ENCODE data around the gene STBD1.
"Not testable (repeated sequence)": the region's sequence is repeated elsewhere in the genome, so short reads cannot be mapped to it uniquely, and the experiment has no call there.

STBD1 gene

DNA sequence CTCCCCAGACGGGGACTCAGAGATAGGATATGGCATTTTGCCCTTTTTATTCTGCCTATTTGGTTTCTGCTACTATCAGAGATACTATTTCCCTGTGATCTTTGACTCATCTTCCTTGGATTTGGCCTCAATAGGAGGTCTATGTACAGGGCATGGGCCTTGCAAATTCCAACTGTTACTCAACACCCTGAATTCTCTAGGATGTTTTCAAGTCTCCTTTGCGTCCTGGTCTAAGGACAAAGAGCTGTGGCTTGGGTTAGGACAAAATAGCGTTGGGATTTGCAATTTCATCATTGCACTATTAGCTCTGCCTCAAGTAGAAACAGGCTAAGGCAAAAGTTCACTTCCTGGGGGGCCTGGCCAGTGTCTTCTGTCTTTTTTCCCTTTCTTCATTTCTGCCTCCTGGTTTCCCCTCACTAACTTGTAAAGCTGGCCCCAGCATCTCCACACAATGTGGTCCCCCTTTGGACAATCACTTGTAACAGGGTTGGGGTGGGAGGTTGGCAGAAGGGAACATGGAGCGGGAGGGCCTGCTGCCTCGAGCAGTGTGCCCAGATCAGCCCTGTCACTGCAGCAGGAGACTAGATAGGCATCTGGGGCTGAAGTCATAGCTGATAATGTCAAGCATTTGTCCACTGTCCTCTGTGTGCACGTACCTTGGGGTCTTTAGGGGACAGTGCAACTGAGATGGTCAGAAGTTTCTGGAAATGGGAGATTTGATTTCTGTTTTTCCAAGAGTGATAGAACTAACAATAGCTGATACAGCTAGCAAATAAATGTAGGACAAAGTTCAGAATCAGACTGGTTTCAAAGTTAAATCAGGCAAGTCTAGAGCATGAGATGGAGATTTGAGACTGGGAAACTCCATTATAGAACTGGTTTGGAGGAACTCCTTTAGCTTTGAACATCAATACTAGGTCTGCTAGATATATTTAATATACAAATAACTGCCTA is 25.8 kb upstream of the STBD1 start:
- Mint-ChIP-seq H3K36me3 (ENCODE audit: low read depth) (no peaks in the 10 kb centered on the region), H3K4me1 (no peaks in the 10 kb centered on the region), H3K27ac (no peak overlapping the region), H3K27me3 (ENCODE audit: low read depth, poor library complexity) (peaks cover 12% of the 10 kb centered on the region), H3K4me3 (no peak overlapping the region), H3K9me3 (peaks cover 6% of the 10 kb centered on the region)
- DNase-seq, result no peak
- TF ChIP-seq, protein P1, sequence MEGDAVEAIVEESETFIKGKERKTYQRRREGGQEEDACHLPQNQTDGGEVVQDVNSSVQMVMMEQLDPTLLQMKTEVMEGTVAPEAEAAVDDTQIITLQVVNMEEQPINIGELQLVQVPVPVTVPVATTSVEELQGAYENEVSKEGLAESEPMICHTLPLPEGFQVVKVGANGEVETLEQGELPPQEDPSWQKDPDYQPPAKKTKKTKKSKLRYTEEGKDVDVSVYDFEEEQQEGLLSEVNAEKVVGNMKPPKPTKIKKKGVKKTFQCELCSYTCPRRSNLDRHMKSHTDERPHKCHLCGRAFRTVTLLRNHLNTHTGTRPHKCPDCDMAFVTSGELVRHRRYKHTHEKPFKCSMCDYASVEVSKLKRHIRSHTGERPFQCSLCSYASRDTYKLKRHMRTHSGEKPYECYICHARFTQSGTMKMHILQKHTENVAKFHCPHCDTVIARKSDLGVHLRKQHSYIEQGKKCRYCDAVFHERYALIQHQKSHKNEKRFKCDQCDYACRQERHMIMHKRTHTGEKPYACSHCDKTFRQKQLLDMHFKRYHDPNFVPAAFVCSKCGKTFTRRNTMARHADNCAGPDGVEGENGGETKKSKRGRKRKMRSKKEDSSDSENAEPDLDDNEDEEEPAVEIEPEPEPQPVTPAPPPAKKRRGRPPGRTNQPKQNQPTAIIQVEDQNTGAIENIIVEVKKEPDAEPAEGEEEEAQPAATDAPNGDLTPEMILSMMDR (IDR thresholded peaks at IDR 0.05), result no peak

DNA sequence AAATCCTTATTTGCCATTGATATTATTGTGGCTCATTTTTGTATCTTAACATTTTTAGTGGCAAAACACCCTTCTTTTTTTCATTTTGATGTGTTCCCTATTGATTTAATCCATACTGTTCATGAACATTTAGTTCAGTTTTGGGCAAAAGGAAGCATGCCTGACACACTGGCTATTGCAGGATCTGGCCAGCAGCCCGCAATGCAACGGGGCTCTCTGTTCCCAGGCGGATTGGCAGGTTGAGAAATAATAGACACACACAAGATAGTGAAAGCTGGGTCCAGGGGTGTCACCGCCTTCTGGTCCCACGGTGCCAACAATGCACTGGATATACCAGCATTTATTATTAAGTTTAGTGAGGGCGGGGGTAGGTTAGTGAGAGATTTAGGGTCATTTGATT is 24.9 kb upstream of the STBD1 start:
- H3K27me3 Mint-ChIP-seq (ENCODE audit: low read depth, poor library complexity); DNase-seq; H3K4me3 Mint-ChIP-seq; H3K36me3 Mint-ChIP-seq (ENCODE audit: low read depth); H3K27ac Mint-ChIP-seq; H3K4me1 Mint-ChIP-seq: not testable (repeated sequence)
- peaks cover 14% of the 10 kb centered on the region for H3K9me3 Mint-ChIP-seq

DNA sequence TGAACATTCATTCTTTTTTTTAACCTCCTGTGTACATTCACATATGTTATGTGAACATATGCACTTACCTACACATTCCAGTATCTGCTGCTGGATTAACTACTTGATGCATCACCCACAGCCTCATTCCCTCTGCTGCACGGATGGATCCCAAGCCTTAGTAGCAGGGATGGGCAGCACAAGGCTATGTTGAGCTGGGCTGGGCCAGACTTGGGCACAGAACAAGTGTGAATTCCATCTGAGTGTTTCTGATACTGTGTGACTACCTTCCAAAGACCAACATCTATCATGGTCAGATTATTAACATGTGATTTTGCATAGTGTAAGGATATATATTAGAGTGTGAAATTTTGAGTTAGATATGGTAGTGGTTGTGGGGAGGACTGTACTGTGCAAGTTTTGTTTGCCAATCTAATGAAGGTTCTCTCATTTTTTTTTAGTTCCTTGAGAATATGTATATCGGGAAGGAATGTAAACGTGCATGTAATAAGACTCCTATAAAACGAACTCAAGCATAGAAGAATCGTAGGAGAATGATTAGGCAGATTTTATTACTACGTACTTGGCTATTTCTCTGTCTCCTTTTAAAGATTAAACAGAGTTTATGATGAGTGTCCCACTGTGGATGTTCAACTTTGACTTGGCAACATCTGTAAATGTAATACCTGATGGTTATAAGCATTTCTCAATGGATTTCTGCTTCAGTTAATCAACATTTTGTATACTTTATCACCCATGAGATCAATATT is 23.4 kb upstream of the STBD1 start:
- Mint-ChIP-seq H3K27me3 (ENCODE audit: low read depth, poor library complexity) (peaks cover 14% of the 10 kb centered on the region), H3K36me3 (ENCODE audit: low read depth) (no peaks in the 10 kb centered on the region), H3K9me3 (peaks cover 29% of the 10 kb centered on the region), H3K27ac (no peak overlapping the region), H3K4me1 (no peaks in the 10 kb centered on the region), H3K4me3 (no peak overlapping the region)
- TF ChIP-seq, protein P1 (IDR thresholded peaks at IDR 0.05), result no peak
- no peak for DNase-seq

DNA sequence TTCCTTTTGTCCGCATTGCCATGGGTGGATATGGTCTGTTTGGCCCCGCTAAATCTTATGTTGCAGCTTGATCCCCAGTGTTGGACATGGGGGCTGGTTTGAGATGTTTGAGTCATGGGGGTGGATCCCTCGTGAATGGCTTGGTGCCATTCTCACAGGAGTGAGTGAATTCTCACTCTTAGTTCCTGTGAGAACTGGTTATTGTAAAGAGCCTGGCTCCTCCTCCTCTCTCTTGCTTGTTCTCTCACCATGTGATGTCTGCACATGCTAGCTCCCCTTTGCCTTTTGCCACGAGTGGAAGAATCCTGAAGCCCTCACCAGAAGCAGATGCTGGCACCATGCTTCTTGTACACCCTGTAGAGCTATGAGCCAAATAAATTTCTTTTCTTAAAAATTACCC is 22.6 kb upstream of the STBD1 start:
- Mint-ChIP-seq H3K4me1 (no peaks in the 10 kb centered on the region), H3K9me3 (peaks cover 30% of the 10 kb centered on the region), H3K36me3 (ENCODE audit: low read depth) (no peaks in the 10 kb centered on the region), H3K4me3 (no peak overlapping the region), H3K27ac (no peak overlapping the region), H3K27me3 (ENCODE audit: low read depth, poor library complexity) (peaks cover 15% of the 10 kb centered on the region)
- no peak for DNase-seq
- TF ChIP-seq, protein P1 (IDR thresholded peaks at IDR 0.05), result no peak

DNA sequence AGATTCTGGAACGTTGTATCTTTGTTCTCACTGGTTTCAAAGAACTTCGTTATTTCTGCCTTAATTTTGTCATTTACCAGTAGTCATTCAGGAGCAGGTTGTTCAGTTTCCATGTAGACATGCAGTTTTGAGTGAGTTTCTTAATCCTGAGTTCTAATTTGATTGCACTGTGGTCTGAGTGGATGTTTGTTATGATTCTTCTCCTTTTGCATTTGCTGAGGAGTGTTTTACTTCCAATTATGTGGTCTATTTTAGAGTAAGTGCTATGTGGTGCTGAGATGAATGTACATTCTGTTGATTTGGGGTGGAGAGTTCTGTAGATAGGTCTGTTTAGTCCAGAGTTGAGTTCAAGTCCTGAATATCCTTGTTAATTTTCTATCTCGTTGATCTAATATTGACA is 18.7 kb upstream of the STBD1 start:
- not testable (repeated sequence) for H3K27ac Mint-ChIP-seq; DNase-seq; H3K36me3 Mint-ChIP-seq (ENCODE audit: low read depth); H3K4me3 Mint-ChIP-seq; H3K27me3 Mint-ChIP-seq (ENCODE audit: low read depth, poor library complexity); H3K4me1 Mint-ChIP-seq
- peaks cover 34% of the 10 kb centered on the region for H3K9me3 Mint-ChIP-seq

DNA sequence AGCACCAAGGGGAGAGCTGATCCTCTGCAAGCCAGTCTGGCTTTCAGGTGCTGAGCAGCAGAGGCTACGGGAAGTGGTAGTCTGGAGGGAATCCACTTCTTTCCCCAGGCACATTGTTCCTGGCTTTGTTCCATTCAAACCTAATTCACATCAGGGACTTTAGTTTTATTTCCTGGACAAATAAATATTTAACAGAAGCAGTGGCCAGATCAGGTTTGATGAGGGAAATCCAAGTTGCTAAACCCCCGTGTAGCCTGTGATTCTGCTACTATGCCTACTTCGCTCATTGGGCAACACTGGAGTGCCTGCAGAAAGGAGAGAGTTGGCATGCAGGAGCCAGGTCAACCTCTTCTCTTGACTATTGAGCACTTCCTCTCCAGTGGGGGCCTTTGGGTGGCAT is 13.8 kb upstream of the STBD1 start:
- H3K27me3 Mint-ChIP-seq (ENCODE audit: low read depth, poor library complexity), result peaks cover 12% of the 10 kb centered on the region
- H3K9me3 Mint-ChIP-seq, result peaks cover 30% of the 10 kb centered on the region
- peaks cover 8% of the 10 kb centered on the region for H3K36me3 Mint-ChIP-seq (ENCODE audit: low read depth)
- no peak overlapping the region for H3K27ac Mint-ChIP-seq
- TF ChIP-seq, protein P1 (IDR thresholded peaks at IDR 0.05), result no peak
- no peak overlapping the region for H3K4me3 Mint-ChIP-seq
- no peak for DNase-seq
- no peaks in the 10 kb centered on the region for H3K4me1 Mint-ChIP-seq
